ENCODE results near the gene GAPT.

DNA sequence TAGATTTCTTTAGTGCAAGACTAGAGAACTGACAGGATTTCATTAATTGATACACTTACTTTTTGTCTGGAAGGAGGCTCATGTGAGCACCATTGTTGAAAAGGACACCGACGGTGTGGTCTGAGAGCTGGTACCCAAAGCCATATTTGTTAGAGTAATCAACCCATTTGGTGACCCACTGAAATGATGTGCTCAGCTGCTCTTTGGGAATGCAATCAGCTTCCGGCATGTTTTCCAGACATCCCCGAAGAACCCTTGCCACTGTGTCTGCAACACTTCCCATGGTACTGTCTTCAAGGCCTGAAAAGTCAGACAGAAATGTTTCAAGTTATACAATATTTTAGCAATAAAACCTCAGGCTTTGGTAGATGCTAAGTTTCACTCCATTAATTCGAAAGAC is 35.8 kb upstream of the GAPT start:
- TF ChIP-seq CTCF (IDR thresholded peaks at IDR 0.05), result no peak
- no peak for TF ChIP-seq POLR2A (IDR thresholded peaks at IDR 0.05)
